ENCODE results near the gene ELSPBP1. TPM values are rescaled to one million over a fixed set of nuclear protein-coding genes. Genes with fewer than 3 reads are reported as not detected.
"Not testable (repeated sequence)": the region's sequence is repeated elsewhere in the genome, so short reads cannot be mapped to it uniquely, and the experiment has no call there.

The ELSPBP1 gene
- total RNA-seq, result not detected

- no peak for ATAC-seq
- no peaks in the 10 kb centered on the region for H3K36me3 Mint-ChIP-seq
- H3K27ac Mint-ChIP-seq, result no peak within 1 kb of the TSS
- H3K4me3 Mint-ChIP-seq, result no peak within 1 kb of the TSS
- H3K9me3 Mint-ChIP-seq (ENCODE audit: low read depth), result no peaks in the 10 kb centered on the region
- CTCF ChIA-PET, result no interaction called here
- DNase-seq, result no peak
- peaks cover 20% of the 10 kb centered on the region for H3K27me3 Mint-ChIP-seq
- no peaks in the 10 kb centered on the region for H3K4me1 Mint-ChIP-seq
These were observed at the start of gene ELSPBP1 for GRCh38 chr19:47994209-47994802. ELSPBP1 (plus strand) TSS chr19:47994632; CDS start chr19:48008668, 14,036 bp downstream.

GRCh38 chr19:47949852-47950521 lies 44.4 kb upstream of the ELSPBP1 start:
- not testable (repeated sequence) for ATAC-seq

GRCh38 chr19:47952132-47952531 lies 42.3 kb upstream of the ELSPBP1 start:
- DNase-seq; H3K9me3 Mint-ChIP-seq (ENCODE audit: low read depth); H3K27me3 Mint-ChIP-seq; CTCF ChIA-PET; H3K36me3 Mint-ChIP-seq; ATAC-seq; H3K4me3 Mint-ChIP-seq; H3K27ac Mint-ChIP-seq; H3K4me1 Mint-ChIP-seq: not testable (repeated sequence)

More at GRCh38 chr19:47949852-47950521, 44.4 kb upstream of the ELSPBP1 start:
- CTCF ChIA-PET; H3K4me1 Mint-ChIP-seq; H3K4me3 Mint-ChIP-seq; H3K36me3 Mint-ChIP-seq; H3K27ac Mint-ChIP-seq; H3K9me3 Mint-ChIP-seq (ENCODE audit: low read depth); H3K27me3 Mint-ChIP-seq: not testable (repeated sequence)
- peak; percentile 50 for DNase-seq

GRCh38 chr19:47955936-47956335 lies 38.5 kb upstream of the ELSPBP1 start:
- H3K9me3 Mint-ChIP-seq (ENCODE audit: low read depth); H3K27me3 Mint-ChIP-seq; CTCF ChIA-PET; ATAC-seq; DNase-seq; H3K36me3 Mint-ChIP-seq; H3K27ac Mint-ChIP-seq; H3K4me1 Mint-ChIP-seq; H3K4me3 Mint-ChIP-seq: not testable (repeated sequence)

- H3K27ac Mint-ChIP-seq, result no peak overlapping the region
- DNase-seq, result no peak
- ATAC-seq, result no peak
- no peaks in the 10 kb centered on the region for H3K36me3 Mint-ChIP-seq
- no peaks in the 10 kb centered on the region for H3K9me3 Mint-ChIP-seq (ENCODE audit: low read depth)
- H3K27me3 Mint-ChIP-seq, result peaks cover 14% of the 10 kb centered on the region
- no peak overlapping the region for H3K4me3 Mint-ChIP-seq
- H3K4me1 Mint-ChIP-seq, result no peaks in the 10 kb centered on the region
- CTCF ChIA-PET, result interaction anchor here (0.9 kb wide), 1 partner anchor 130 kb away, joined by 3 read pairs; no protein-coding TSS in a partner anchor
These were observed 20.9 kb upstream of the ELSPBP1 start for GRCh38 chr19:47973529-47973928.

- no peak for DNase-seq
- peaks cover 18% of the 10 kb centered on the region for H3K27me3 Mint-ChIP-seq
- no peak overlapping the region for H3K4me3 Mint-ChIP-seq
- H3K4me1 Mint-ChIP-seq, result no peaks in the 10 kb centered on the region
- no peaks in the 10 kb centered on the region for H3K9me3 Mint-ChIP-seq (ENCODE audit: low read depth)
- H3K27ac Mint-ChIP-seq, result no peak overlapping the region
- H3K36me3 Mint-ChIP-seq, result no peaks in the 10 kb centered on the region
- CTCF ChIA-PET, result interaction anchor here (1.0 kb wide), 1 partner anchor 116 kb away, joined by 3 read pairs; no protein-coding TSS in a partner anchor
- ATAC-seq, result no peak
These were observed 3.1 kb upstream of the ELSPBP1 start for GRCh38 chr19:47991191-47991808.

- no peak within 1 kb of the TSS for H3K4me3 Mint-ChIP-seq
These were observed 2.4 kb upstream of the ELSPBP1 start, which contains the start of gene BSPH1 for GRCh38 chr19:47992070-47992469. BSPH1 (minus strand) TSS chr19:47992170; CDS start chr19:47992081, 89 bp downstream.

GRCh38 chr19:47996230-47996727 lies 1.8 kb downstream of the ELSPBP1 start:
- H3K4me3 Mint-ChIP-seq, result no peak overlapping the region
- CTCF ChIA-PET, result no interaction called here
- DNase-seq (no peak), ATAC-seq (no peak)
- H3K4me1 Mint-ChIP-seq, result no peaks in the 10 kb centered on the region
- peaks cover 14% of the 10 kb centered on the region for H3K27me3 Mint-ChIP-seq
- H3K36me3 Mint-ChIP-seq, result no peaks in the 10 kb centered on the region
- H3K9me3 Mint-ChIP-seq (ENCODE audit: low read depth), result no peaks in the 10 kb centered on the region
- no peak overlapping the region for H3K27ac Mint-ChIP-seq

More at GRCh38 chr19:47992070-47992469, 2.4 kb upstream of the ELSPBP1 start, which contains the start of gene BSPH1:
- no peak for DNase-seq
- Mint-ChIP-seq H3K4me1 (no peaks in the 10 kb centered on the region), H3K27me3 (peaks cover 20% of the 10 kb centered on the region), H3K36me3 (no peaks in the 10 kb centered on the region), H3K27ac (no peak within 1 kb of the TSS), H3K9me3 (ENCODE audit: low read depth) (no peaks in the 10 kb centered on the region)
- ATAC-seq, result no peak
- CTCF ChIA-PET, result no interaction called here

- ATAC-seq (no peak), DNase-seq (no peak)
- Mint-ChIP-seq H3K4me1 (no peaks in the 10 kb centered on the region), H3K4me3 (no peak overlapping the region), H3K27ac (no peak overlapping the region), H3K27me3 (peaks cover 14% of the 10 kb centered on the region), H3K9me3 (ENCODE audit: low read depth) (no peaks in the 10 kb centered on the region), H3K36me3 (no peaks in the 10 kb centered on the region)
- CTCF ChIA-PET, result no interaction called here
These were observed 4.4 kb downstream of the ELSPBP1 start for GRCh38 chr19:47998800-47999199.

- H3K27ac Mint-ChIP-seq, result no peak overlapping the region
- no peak for ATAC-seq
- H3K27me3 Mint-ChIP-seq, result peaks cover 6% of the 10 kb centered on the region
- no peaks in the 10 kb centered on the region for H3K36me3 Mint-ChIP-seq
- DNase-seq, result no peak
- CTCF ChIA-PET, result no interaction called here
- H3K4me3 Mint-ChIP-seq, result no peak overlapping the region
- no peaks in the 10 kb centered on the region for H3K4me1 Mint-ChIP-seq
- no peaks in the 10 kb centered on the region for H3K9me3 Mint-ChIP-seq (ENCODE audit: low read depth)
These were observed 6.4 kb downstream of the ELSPBP1 start for GRCh38 chr19:48000846-48001245.

GRCh38 chr19:48004236-48004635 lies 9.8 kb downstream of the ELSPBP1 start:
- H3K4me1 Mint-ChIP-seq, result no peaks in the 10 kb centered on the region
- H3K4me3 Mint-ChIP-seq, result no peak overlapping the region
- no peak overlapping the region for H3K27ac Mint-ChIP-seq
- CTCF ChIA-PET, result no interaction called here
- H3K9me3 Mint-ChIP-seq (ENCODE audit: low read depth), result no peaks in the 10 kb centered on the region
- H3K27me3 Mint-ChIP-seq, result no peaks in the 10 kb centered on the region
- ATAC-seq (no peak), DNase-seq (no peak)
- no peaks in the 10 kb centered on the region for H3K36me3 Mint-ChIP-seq

GRCh38 chr19:48006762-48007161 lies 12.3 kb downstream of the ELSPBP1 start:
- H3K4me1 Mint-ChIP-seq, result no peaks in the 10 kb centered on the region
- CTCF ChIA-PET, result no interaction called here
- H3K36me3 Mint-ChIP-seq, result no peaks in the 10 kb centered on the region
- ATAC-seq (no peak), DNase-seq (no peak)
- H3K9me3 Mint-ChIP-seq (ENCODE audit: low read depth), result no peaks in the 10 kb centered on the region
- H3K27ac Mint-ChIP-seq, result no peak overlapping the region
- no peak overlapping the region for H3K4me3 Mint-ChIP-seq
- H3K27me3 Mint-ChIP-seq, result no peaks in the 10 kb centered on the region

GRCh38 chr19:48010932-48011758 lies 16.7 kb downstream of the ELSPBP1 start:
- no peak overlapping the region for H3K27ac Mint-ChIP-seq
- ATAC-seq (no peak), DNase-seq (no peak)
- no peaks in the 10 kb centered on the region for H3K9me3 Mint-ChIP-seq (ENCODE audit: low read depth)
- H3K36me3 Mint-ChIP-seq, result no peaks in the 10 kb centered on the region
- no peak overlapping the region for H3K4me3 Mint-ChIP-seq
- H3K27me3 Mint-ChIP-seq, result no peaks in the 10 kb centered on the region
- H3K4me1 Mint-ChIP-seq, result no peaks in the 10 kb centered on the region
- CTCF ChIA-PET, result no interaction called here

Data from activated CD8-positive, alpha-beta memory T cell treated with anti-CD3 and anti-CD28 coated beads, Interleukin-2, amount 10 ng/mL, durations not matched to agents 7 days and 5 days (primary cell).